ENCODE results near the gene TUBAL3. TPM values are rescaled to one million over a fixed set of nuclear protein-coding genes. Genes with fewer than 3 reads are reported as not detected.

Gene TUBAL3
- total and polyA plus RNA-seq, 2 donors (not counting 3 experiments of a cell fraction or from before 2014, with no cell fraction given): not detected

DNA sequence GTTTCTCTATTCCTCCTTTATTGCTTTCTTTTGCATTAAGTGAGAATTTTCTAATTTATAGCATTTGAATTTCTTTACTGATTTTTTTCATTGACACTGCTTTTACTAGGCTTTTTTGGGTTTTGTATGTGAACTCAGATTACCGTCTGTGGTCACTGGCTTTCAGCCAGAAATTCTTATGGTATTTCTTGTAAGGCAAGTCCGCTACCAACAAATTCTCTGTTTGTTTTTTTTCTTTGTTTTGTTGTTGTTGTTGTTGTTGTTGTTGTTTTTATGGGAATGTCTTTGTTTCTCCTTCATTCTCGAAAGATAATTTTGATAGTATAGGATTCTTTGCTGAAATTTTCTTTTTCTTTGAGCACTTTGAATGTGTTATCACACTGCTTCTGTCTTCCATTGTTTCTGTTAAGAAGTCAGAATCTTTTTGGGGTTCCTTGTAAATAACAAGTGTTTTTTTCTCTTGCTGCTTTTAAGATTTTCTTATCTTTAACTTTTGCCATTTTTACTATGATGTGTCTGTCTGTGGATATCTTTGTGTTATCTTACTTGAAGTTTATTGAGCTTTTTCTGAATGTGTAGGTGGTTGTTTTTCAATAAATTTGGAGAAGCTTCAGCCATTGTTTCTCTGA is 15.0 kb upstream of the TUBAL3 start:
- DNase-seq (ENCODE audit: low read depth, low spot score) (no peak), FAIRE-seq (no peak)
- Histone ChIP-seq H3K4me2 (ENCODE audit: insufficient read depth, low read length) (no peak overlapping the region), H4K20me1 (replicated peaks; ENCODE audit: control insufficient read depth, extremely low read depth, insufficient read depth, low read length) (peaks cover 2% of the 10 kb centered on the region), H3K79me2 (ENCODE audit: control insufficient read depth, insufficient read depth, low read length) (peaks cover 99% of the 10 kb centered on the region), H3K9me1 (replicated peaks; ENCODE audit: control insufficient read depth, extremely low read depth, insufficient read depth, low read length) (no peaks in the 10 kb centered on the region), H3K27ac (ENCODE audit: insufficient read depth, low read depth, low read length) (no peak overlapping the region), H3K36me3 (ENCODE audit: control insufficient read depth in 2 of 2, extremely low read depth in 1 of 2, insufficient read depth in 2 of 2, low read length in 2 of 2) (no peaks in the 10 kb centered on the region), H3K4me3 (replicated peaks in 1 of 3; ENCODE audit: insufficient read depth in 1 of 3, low read depth in 1 of 3, low read length in 3 of 3) (no peak overlapping the region), H3K9ac (replicated peaks; ENCODE audit: extremely low read depth, insufficient read depth, low read length) (no peak overlapping the region), H3K4me1 (ENCODE audit: control insufficient read depth, extremely low read depth, insufficient read depth, low read length) (peaks cover 3% of the 10 kb centered on the region), H3K9me3 (replicated peaks; ENCODE audit: control insufficient read depth, insufficient read depth, low read length) (no peaks in the 10 kb centered on the region), H2AFZ (ENCODE audit: low read depth, low read length) (no peak overlapping the region), H3K27me3 (ENCODE audit: control insufficient read depth in 2 of 2, insufficient read depth in 2 of 2, low read length in 2 of 2) (no peaks in the 10 kb centered on the region)
- intact Hi-C loops (cut with micrococcal nuclease): no loop called here
- POLR2A ChIA-PET: no interaction called here
- BruUV-seq (replicated peaks): no TSS peak
- dilution Hi-C loops (cut with MboI; ENCODE audit: extremely low pct_ligation_motif_present, low sequenced_read_pairs): no loop called here
- CTCF ChIA-PET: no interaction called here
- TF ChIP-seq FOS (IDR thresholded peaks at IDR 0.05; ENCODE audit: borderline replicate concordance, insufficient read depth, low read length): no peak

DNA sequence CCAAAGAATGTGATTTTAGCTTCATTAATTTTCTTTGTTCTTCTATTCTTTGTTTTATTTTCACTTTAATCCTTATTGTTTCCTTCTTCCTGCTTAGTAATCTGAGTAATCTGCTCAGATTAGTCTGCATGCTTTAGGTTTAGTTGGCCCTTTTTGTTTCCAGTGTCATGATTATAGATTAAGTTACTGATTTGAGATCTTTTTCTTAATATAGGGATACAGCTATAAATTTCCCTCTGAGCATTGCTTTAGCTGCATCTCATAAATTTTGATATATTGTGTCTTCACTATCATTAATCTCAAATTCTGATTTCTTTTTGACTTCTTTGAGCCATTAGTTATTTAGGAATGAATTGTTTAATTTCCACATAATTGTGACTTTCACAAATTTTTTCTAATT is 14.0 kb upstream of the TUBAL3 start:
- intact Hi-C loops (cut with micrococcal nuclease): no loop called here

More for the DNA sequence above, 14.0 kb upstream of the TUBAL3 start:
- H3K4me3 ChIP-seq (replicated peaks in 1 of 3; ENCODE audit: insufficient read depth in 1 of 3, low read depth in 1 of 3, low read length in 3 of 3): no peak overlapping the region
- H3K27ac ChIP-seq (ENCODE audit: insufficient read depth, low read depth, low read length): no peak overlapping the region
- DNase-seq (ENCODE audit: low read depth, low spot score) (no peak), FAIRE-seq (no peak)
- peaks cover 99% of the 10 kb centered on the region for H3K79me2 ChIP-seq (ENCODE audit: control insufficient read depth, insufficient read depth, low read length)
- H3K36me3 ChIP-seq (ENCODE audit: control insufficient read depth in 2 of 2, extremely low read depth in 1 of 2, insufficient read depth in 2 of 2, low read length in 2 of 2): no peaks in the 10 kb centered on the region
- H3K4me2 ChIP-seq (ENCODE audit: insufficient read depth, low read length): no peak overlapping the region
- no TSS peak for BruUV-seq (replicated peaks)
- ChIA-PET CTCF (no interaction called here), POLR2A (no interaction called here)
- no peak for TF ChIP-seq GATA2 (IDR thresholded peaks at IDR 0.05; ENCODE audit: insufficient read depth, insufficient read length, low read depth, low read length)
- no peak for TF ChIP-seq MYC (IDR thresholded peaks at IDR 0.05; ENCODE audit: low read depth, low read length)
- TF ChIP-seq JUN (IDR thresholded peaks at IDR 0.05; ENCODE audit: borderline replicate concordance, insufficient read depth, insufficient read length, low read depth): no peak
- TF ChIP-seq, protein P1, sequence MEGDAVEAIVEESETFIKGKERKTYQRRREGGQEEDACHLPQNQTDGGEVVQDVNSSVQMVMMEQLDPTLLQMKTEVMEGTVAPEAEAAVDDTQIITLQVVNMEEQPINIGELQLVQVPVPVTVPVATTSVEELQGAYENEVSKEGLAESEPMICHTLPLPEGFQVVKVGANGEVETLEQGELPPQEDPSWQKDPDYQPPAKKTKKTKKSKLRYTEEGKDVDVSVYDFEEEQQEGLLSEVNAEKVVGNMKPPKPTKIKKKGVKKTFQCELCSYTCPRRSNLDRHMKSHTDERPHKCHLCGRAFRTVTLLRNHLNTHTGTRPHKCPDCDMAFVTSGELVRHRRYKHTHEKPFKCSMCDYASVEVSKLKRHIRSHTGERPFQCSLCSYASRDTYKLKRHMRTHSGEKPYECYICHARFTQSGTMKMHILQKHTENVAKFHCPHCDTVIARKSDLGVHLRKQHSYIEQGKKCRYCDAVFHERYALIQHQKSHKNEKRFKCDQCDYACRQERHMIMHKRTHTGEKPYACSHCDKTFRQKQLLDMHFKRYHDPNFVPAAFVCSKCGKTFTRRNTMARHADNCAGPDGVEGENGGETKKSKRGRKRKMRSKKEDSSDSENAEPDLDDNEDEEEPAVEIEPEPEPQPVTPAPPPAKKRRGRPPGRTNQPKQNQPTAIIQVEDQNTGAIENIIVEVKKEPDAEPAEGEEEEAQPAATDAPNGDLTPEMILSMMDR (IDR thresholded peaks at IDR 0.05; ENCODE audit: extremely low read depth in 1 of 2, insufficient read depth in 1 of 2, low read depth in 1 of 2, low read length in 2 of 2): no peak
- no peak for TF ChIP-seq FOS (IDR thresholded peaks at IDR 0.05; ENCODE audit: borderline replicate concordance, insufficient read depth, low read length)
- TF ChIP-seq MAX (IDR thresholded peaks at IDR 0.05; ENCODE audit: insufficient read depth, insufficient read length): no peak
- TF ChIP-seq POLR2A (IDR thresholded peaks at IDR 0.05; ENCODE audit: low read depth, low read length): no peak
- no peak for TF ChIP-seq EZH2 (IDR thresholded peaks at IDR 0.05; ENCODE audit: borderline replicate concordance, low read depth, low read length, severe bottlenecking)
- no peak for TF ChIP-seq POLR2AphosphoS5 (IDR thresholded peaks at IDR 0.05; ENCODE audit: insufficient read depth, low read depth, low read length)
- no peaks in the 10 kb centered on the region for H3K9me3 ChIP-seq (replicated peaks; ENCODE audit: control insufficient read depth, insufficient read depth, low read length)
- H3K27me3 ChIP-seq (ENCODE audit: control insufficient read depth in 2 of 2, insufficient read depth in 2 of 2, low read length in 2 of 2): no peaks in the 10 kb centered on the region
- no peaks in the 10 kb centered on the region for H3K9me1 ChIP-seq (replicated peaks; ENCODE audit: control insufficient read depth, extremely low read depth, insufficient read depth, low read length)
- H2AFZ ChIP-seq (ENCODE audit: low read depth, low read length): no peak overlapping the region
- dilution Hi-C loops (cut with MboI; ENCODE audit: extremely low pct_ligation_motif_present, low sequenced_read_pairs): no loop called here
- peaks cover 2% of the 10 kb centered on the region for H4K20me1 ChIP-seq (replicated peaks; ENCODE audit: control insufficient read depth, extremely low read depth, insufficient read depth, low read length)
- no peak overlapping the region for H3K9ac ChIP-seq (replicated peaks; ENCODE audit: extremely low read depth, insufficient read depth, low read length)
- H3K4me1 ChIP-seq (ENCODE audit: control insufficient read depth, extremely low read depth, insufficient read depth, low read length): peaks cover 7% of the 10 kb centered on the region

All from endothelial cell of umbilical vein (primary cell).